Testis (tissue), 2 donors: Measurements from ENCODE around the gene VPS37C.

Experiments used
- CTCF ChIP-seq, 3 experiments: fragments of 450-650 bp in 2 of 3; fragments of 200-600 bp in 1 of 3; sonication (generic) in 1 of 3; IDR thresholded peaks; one replicate each; pipeline ENCODE4 v1.5.1; 2016 to 2019; ENCODE audit warnings: antibody characterized with exemption in 3 of 3, mild to moderate bottlenecking in 2 of 3, moderate library complexity in 1 of 3
- POLR2A ChIP-seq: fragments of 450-650 bp; IDR thresholded peaks from one replicate; pipeline ENCODE4 v1.6.1; 2017; ENCODE audit warnings: antibody characterized with exemption, mild to moderate bottlenecking, moderate library complexity

- TF ChIP-seq CTCF (IDR thresholded peaks at IDR 0.05): no peak
- no peak for TF ChIP-seq POLR2A
Observed at GRCh38 chr11:61103851-61104423, 57.3 kb downstream of the VPS37C start.
